GM18499 (cell line): ENCODE results near the gene ADD3.

Experiments
- ATAC-seq: cut with Tn5 transposase; IDR thresholded peaks from one replicate; pipeline ENCODE4 v1.9.1; 2021; ENCODE audit warnings: moderate number of reproducible peaks; ENCODE audit not compliant: insufficient read depth, unreplicated experiment

Gene ADD3, protein sequence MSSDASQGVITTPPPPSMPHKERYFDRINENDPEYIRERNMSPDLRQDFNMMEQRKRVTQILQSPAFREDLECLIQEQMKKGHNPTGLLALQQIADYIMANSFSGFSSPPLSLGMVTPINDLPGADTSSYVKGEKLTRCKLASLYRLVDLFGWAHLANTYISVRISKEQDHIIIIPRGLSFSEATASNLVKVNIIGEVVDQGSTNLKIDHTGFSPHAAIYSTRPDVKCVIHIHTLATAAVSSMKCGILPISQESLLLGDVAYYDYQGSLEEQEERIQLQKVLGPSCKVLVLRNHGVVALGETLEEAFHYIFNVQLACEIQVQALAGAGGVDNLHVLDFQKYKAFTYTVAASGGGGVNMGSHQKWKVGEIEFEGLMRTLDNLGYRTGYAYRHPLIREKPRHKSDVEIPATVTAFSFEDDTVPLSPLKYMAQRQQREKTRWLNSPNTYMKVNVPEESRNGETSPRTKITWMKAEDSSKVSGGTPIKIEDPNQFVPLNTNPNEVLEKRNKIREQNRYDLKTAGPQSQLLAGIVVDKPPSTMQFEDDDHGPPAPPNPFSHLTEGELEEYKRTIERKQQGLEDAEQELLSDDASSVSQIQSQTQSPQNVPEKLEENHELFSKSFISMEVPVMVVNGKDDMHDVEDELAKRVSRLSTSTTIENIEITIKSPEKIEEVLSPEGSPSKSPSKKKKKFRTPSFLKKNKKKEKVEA

DNA sequence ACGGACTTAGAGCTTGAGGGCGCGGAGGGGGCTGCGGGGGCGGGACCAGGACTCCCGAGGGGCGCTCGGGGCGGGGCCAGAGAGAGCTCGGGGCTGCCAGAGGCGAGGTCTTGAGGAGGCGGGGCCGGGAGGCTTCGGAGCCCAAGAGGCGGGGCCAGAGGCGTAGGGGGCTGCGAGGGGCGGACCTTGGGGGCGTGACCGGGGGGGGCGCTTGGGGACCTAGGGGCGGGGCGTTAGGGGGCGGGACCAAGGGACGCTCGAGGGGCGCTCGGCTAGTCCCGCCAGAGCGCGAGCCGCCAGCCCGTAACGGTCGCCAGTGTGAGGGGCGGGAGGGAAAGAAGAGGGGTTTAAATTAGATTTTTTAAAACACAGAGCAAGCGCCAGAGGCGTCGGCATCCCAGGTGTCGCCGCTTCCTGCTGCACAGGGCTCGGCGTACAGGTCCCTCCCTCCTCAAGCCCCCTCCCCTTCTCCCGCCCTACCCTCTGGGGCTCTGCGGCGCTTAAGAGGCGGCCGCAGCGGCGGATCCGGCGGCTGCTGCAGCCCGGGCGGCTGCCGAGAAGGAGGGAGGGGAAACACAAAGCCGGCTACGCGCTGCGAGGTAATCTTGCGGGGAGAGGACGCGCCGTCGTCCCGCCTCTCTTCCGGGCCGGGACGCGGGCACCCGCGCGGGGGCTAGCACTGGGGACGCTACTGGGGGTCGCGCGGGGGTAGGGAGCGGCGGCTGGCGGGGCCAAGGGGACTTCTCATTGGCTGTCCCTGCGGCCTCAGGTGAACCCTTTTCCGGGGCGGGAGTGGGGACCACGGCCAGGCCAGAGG lies at the start of gene ADD3:
Gene ADD3, plus strand, starts transcription at position 284 of the 817 bp plus-strand sequence. CDS start 92,670 bp downstream, outside the sequence.
- peak; percentile 34 for ATAC-seq

DNA sequence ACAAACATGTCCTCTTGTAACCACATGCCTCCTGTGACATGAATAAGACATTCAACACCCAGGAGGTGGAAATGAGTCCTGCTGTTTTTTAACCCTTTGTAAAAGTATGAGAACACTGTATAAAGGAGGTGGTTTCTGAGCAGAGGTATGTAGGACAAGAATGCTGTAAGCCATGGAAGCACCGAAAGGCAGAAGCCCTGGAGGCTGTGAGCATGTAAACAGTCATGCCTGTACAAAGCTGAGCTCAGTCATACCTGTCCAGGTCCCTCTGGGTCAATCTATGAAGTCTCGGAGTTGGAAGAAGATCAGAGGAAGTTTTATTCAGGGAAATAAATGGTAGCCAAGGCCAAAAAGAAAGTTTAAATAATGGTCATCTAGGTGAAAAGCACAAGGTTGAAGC lies 49.7 kb upstream of the ADD3 start:
- no peak for ATAC-seq

DNA sequence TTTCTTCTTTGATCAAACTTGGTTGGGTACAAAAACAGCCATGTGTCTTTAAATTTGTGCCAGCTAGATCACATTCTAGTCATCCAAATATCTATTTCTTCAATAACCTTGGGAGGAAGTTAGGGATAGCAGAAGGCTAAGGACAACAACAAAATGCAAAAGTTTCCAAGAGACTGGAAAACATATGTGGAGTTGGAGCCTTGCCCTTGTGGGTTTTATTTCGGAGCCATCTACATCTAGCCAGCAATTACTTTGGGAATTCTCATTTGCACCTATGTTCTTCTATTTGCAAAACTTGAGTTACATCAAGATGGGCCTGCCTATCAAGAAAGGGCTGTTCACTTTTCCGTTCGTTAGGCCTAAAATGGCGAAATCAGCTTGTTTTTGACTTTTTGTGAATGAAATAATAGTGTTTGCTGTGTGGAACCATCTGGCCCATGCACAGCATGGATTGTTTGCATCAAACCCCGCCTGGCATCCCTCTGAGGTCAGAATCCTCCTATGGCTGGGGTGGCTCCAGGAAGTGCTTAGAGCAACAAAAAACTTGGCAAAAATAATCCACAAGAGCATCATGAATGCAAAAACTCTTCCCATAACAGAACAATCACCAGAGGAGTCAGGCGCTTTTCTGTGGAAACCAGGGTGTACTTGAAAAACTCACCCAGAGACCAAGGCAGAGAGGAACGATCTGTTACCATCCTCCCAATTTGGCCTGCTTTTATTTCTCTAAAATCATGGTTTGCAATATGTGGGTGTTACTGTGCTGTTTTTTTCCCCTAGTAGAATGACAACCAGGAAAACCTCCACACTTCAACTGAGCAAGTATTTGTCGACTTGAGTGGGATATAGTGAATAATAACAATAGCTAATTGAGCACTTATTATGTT lies 48.3 kb upstream of the ADD3 start:
- no peak for ATAC-seq

DNA sequence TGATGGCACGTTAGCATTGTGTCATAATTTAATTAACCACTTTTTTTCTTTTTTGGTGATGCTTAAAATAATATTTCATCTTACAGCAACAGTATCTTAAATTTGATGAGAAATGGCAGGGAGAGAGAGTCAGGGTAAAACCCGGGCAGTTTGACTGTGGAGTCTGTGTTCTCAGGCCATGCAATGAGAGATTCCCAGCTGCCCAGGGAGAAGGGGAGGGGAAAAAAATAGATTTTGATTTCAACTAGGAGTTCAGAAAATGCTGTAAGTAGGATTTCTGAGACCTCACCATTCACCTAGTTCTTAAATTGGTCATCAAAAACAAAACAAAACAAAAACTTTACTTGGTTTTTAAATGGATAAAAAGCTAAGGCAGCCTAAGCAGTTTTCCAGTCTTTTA lies 47.1 kb upstream of the ADD3 start:
- ATAC-seq, result no peak

DNA sequence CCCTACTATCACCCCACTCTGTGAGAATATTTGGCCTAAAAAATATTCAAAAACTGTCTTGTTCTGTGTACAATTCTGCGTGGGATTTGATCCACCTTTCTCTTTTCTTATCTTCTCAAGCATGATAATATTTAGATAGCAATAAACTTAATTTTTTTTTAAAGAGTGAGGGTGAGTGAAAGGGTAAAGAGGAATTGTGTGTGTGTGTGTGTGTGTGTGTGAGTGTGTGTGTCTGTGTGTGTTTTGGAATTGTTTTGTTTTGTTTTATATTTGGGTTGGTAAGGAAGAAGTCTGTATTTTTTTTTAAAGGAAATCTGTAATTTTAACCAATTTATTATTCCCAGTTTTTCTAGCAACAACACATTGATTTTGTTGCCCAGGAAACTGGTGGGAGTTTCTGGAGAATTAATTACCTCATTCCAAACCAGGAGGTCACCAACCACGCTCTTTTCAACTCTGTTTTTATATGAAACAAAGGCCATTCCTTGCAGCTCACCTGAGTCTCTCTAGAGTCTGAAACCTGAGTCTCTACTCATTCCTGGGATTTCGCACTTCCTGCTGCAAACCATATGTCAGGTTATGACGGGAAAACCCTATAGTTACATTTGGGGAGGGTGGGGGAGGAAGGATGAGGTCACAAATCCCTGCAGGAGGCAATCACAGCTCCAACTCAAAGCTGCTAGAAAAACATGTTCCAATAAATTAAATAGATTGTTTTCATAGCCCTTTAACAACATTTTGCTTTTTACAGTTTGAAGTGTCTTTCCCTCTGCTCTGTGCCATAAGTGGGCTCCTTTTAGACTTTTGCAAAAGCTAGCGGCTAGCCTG lies 46.4 kb upstream of the ADD3 start:
- no peak for ATAC-seq

DNA sequence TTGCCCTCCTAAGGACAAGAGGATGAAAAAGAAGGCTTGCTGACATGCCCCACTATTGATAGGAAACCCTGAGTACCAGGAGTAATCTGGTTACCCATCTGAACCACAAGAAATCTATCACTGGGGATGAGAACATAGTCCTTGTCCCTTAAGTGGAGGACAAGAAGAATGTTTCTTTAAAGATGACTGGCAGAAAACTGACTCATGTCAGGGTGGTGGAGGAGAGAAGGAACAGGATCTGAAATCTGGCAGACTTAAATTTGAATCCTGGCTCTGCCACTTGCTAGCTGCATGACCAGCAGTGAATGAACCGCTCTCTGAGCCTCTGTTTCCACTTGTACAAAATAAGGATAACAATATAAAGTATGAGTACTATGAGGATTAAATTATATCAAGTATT lies 45.5 kb upstream of the ADD3 start:
- ATAC-seq, result no peak

DNA sequence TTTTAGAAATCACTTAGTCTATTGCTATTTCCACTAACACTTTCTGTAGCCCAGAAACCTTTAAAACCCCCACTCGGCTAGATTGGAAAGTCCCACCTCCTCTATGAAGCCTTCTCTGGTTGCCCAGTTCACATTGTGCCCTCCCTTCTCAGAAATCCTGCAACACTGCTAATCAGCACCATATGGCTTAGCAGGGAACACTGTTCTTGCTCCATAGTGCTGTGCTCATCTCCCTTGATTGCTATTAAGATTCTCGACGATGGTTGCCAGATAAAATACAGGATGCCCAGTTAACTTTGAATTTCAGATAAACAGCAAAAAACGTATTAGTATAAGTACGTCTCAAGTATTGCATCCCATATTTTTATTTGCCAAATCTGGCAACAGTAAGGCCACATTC lies 44.3 kb upstream of the ADD3 start:
- ATAC-seq, result no peak

DNA sequence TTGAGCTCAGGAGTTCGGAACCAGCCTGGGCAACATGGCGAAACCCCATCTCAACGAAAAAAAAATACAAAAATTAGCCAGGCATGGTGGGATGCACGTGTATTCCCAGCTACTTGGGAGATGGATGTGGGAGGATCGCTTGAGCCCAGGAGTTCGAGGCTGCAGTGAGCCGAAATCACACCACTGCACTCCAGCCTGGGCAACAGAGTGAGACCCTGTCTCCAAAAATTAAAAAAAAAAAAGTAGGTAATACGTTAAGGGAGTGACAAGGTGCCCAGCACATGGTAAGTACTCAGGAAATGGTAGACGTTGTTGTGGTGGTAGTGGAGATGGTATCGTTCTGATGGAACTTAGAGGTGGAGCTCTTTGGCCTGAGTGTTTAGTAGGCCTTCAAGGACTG lies 43.5 kb upstream of the ADD3 start:
- no peak for ATAC-seq

DNA sequence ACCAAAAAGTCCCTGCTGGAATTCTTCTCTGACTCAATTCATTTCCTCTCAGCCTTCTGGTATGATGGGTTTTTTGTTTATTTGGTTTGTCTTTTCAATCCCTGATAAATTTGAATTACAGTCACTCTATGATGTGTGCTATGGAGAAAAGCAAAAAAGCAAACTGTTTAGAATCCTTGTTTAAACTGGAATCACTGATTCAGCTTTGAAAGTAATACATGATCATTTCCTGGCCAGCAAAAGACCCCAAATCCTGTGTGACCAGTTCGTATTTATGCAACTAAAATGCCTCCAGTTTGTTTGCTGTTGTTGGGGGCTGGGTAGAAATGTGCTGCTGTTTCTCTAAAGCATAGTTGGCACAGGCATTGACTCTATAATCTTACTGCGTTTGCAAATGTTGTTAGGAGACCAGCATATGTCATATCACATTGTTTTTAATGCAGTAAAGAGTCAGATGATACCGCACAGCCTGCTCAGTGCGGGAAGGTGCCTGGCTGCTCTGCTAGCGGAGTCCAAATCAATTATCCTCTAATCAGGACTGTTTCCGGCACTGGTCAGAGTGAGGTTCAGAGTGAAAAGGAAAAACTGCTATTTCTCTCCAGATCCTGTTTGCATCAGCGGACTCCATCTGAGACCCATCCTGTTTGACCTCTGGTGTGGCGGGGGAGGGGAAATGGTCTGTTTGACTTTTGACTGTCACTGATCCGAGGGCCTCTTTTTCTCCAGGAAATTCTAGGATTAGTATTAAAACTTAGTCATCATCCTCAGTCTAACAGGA lies 40.6 kb upstream of the ADD3 start:
- ATAC-seq, result no peak

DNA sequence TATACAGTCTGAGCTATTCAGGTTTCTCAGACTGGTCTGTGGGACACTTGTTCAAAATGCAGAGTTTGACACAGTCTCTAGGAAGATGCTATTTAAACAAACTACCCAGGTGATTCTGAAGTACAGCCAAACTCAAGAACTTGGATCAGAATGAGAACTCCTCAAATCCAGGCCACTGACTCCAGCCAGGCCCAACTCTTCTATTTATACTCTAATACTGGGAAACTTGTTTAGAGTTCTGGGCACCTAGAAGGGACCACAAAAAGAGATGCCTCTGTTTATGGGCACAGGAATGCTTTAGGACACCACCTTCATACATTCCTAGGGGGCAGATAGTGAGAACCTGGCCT lies 40.1 kb upstream of the ADD3 start:
- no peak for ATAC-seq

DNA sequence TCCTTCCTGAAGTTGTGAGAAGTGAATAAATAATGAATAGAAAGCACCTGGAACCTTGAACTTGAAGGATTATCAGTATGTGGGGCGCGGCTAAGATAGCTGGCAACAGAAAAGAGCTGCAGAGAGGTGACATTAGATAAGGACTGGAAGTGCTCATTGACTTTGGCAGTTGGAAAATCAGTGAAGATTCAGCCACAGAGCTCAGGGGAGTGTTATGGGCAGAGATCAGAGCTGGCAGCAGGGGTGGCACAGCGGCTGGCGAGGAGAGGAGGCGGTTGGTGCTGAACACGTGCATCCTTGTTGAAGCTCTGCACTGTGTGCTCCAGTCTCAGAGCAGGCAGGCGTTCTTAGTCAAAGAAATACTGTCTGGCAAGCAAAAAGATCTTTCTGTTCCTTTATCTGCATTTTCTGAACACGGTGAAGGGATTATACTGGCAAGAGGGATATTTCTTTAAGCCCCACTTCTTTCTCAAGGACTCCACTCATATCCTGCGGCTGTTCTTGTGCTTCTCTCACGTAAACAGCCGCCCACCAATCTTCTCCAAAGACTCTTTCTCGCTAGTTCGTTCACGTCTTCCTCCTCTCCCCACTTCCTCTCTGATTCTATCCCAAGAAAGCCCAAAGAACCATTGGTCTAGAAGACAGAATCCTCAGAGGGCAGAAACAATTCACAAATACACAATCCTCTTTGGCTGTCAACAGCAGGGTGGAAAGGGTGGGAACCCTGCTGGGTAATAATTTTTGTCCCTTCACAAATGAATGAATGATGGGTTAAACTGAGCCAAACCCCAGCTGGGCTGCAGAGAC lies 38.6 kb upstream of the ADD3 start:
- no peak for ATAC-seq

DNA sequence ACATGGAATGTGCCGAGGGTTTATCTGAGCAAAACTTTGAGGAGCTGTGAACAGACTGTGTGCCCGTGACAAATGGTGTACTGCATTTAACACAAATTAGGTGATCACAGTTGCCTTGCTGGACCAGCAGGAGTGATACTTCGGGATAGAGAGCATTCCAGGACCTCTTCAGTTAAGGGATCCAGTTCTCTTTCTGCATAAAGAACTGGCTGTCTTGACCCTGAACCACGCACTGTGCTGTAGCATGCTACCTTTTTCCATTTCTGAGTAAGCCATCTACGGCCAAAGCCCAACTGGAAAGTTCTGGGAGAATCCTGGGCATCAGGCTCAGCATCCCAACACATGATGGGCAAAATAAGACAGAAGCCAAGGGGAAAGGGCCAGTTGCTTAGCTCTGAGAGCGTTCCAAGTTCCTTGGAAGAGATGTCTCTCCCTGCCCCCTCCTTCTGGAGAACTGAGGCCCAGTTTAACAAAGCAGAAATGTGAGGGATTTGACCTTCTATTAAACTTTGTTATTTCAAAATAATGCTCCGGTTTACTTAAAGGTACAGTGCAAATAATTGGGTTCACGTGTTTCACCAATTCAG lies 37.9 kb upstream of the ADD3 start:
- no peak for ATAC-seq

DNA sequence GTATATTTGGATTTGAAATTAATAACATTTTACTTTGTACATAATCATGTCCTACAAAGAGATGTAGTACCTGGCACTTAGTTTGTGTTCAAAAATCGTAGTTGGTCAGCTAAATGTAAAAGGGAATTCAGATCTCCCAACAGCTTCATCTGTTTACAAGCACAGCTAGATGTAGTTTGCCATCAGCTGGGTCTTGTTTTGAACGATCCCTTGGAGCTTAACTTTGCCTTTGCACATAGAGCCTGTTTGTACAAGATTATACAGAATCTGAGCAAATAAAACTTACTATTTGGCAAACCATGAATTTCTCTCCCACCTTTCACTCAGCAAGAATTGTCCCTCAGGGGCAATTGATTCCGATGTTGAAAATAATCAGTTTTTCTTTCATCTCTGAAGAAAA lies 36.1 kb upstream of the ADD3 start:
- no peak for ATAC-seq

DNA sequence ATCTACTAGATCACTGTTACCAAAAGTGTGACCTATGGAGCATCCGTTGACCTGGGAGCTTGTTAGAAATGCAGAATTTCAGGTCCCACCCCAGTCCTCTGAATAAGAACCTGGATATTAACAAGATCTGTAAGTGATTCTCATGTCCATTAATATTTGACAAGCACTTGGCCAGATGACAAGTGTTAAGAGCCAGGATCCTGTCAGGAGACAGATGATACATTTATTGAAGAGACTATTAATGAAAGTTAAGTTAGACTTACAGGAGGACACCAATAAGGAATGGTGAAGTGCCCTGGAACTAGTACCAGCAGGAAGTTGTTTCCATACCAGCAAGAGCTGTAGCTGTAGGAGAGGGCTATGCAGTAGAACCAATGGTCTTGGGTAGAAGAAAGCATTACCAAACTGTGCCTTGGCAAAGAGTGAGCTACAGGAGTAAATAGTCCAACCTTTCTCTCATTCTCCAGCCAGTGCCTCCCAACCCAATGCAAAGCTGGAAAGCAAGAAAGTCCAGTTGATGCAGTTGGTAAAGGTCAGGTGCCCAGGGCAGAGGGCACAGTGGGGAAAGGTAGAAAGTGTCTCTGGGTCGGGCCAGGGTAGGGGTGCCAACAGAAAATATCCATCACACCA lies 35.3 kb upstream of the ADD3 start:
- ATAC-seq, result no peak

DNA sequence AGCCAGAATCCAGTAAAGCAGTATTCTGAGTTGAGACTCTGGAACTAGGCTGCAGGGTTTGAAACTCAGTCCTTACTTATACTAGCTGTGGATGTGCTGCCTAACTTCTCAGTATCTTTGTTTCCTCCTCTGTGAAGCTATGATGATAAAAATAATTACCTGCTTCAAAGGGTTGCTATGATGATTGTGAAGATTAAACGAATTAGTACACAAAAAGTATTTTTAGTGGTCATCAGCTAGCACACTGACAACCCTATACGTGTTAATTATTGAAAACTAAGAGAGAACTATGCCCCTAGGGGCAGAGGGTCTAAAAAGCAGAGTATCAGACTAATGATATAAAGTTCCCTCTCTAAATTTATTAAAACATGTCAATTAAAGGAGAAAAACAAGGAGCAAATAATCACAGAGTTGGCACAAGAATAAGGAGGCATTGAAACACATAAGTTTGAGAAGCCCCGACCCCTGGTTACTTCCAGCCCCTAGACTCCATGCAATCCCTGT lies 34.4 kb upstream of the ADD3 start:
- no peak for ATAC-seq

DNA sequence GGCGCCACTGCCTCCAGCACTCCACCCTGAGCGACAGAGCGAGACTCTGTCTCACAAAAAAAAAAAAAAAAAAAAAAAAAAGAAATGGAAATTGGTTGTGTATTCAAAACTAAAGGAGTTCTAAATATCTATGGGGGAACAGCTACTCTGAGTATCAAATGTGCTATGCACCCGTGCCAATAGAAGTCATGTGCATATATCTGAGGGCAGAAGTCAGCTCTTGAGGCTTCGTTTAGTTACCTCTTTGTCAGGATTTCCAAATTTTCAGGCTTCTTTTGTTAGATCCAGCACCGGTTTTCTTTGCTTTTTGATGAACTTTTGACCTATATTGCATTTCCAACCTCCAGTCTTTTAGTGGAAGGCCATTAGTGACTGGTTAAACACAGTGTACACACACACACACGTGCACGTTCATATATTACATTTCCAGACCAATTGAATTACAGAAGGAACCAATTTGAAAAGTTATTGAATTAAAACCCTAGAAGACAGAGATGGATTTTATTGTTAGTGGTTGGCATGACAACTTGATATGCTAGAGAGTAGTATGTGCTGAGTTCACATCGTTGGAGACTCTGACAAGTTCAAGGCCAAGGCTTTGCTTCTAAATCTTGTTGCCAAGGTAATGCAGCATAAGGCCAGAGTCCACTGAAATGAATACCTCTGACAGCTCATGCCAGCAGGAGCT lies 33.1 kb upstream of the ADD3 start:
- no peak for ATAC-seq
